HEK293T (cell line): ENCODE data around the gene MYO18A.

Experiments used
- BHLHE40 ChIP-seq: fragments of 450-650 bp; IDR thresholded peaks from 2 replicates; pipeline ENCODE4 v1.6.1; 2016; ENCODE audit warnings: mild to moderate bottlenecking, moderate library complexity, borderline replicate concordance
- FOXA1 ChIP-seq: fragments of 450-650 bp; IDR thresholded peaks from 2 replicates; pipeline ENCODE4 v1.6.1; 2016; ENCODE audit warnings: mild to moderate bottlenecking
- FOXK2 ChIP-seq: fragments of 450-650 bp; IDR thresholded peaks from 2 replicates; pipeline ENCODE4 v1.6.1; 2016; ENCODE audit warnings: mild to moderate bottlenecking
- FOXM1 ChIP-seq: fragments of 450-650 bp; IDR thresholded peaks from 2 replicates; pipeline ENCODE4 v1.6.1; 2017; ENCODE audit warnings: mild to moderate bottlenecking, borderline replicate concordance
- HDGF ChIP-seq: fragments of 450-650 bp; IDR thresholded peaks from 2 replicates; pipeline ENCODE4 v1.6.1; 2017; ENCODE audit warnings: antibody characterized with exemption, borderline replicate concordance
- LEF1 ChIP-seq: fragments of 450-650 bp; IDR thresholded peaks from 2 replicates; pipeline ENCODE4 v1.6.1; 2017; ENCODE audit warnings: mild to moderate bottlenecking, borderline replicate concordance
- PKNOX1 ChIP-seq: fragments of 450-650 bp; IDR thresholded peaks from 2 replicates; pipeline ENCODE4 v1.6.1; 2016
- SP1 ChIP-seq: fragments of 450-650 bp; IDR thresholded peaks from 2 replicates; pipeline ENCODE4 v1.6.1; 2017
- SUZ12 ChIP-seq: fragments of 450-650 bp; IDR thresholded peaks from 2 replicates; pipeline ENCODE4 v1.6.1; 2016; ENCODE audit warnings: mild to moderate bottlenecking
- TARDBP ChIP-seq: fragments of 450-650 bp; IDR thresholded peaks from 2 replicates; pipeline ENCODE4 v1.6.1; 2016
- ZNF384 ChIP-seq: fragments of 450-650 bp; IDR thresholded peaks from 2 replicates; pipeline ENCODE4 v1.6.1; 2016

- TF ChIP-seq BHLHE40 (no peak), ZNF384 (no peak), SP1 (no peak), LEF1 (no peak), TARDBP (no peak), FOXA1 (no peak), FOXM1 (no peak), FOXK2 (no peak), HDGF (no peak), PKNOX1 (no peak), SUZ12 (no peak)
These were observed 9.5 kb downstream of the MYO18A start for GRCh38 chr17:29170682-29171081.
